DND-41 (cell line): Measurements from ENCODE around the gene STT3A.

Experiments used
- EZH2 ChIP-seq: IDR thresholded peaks from 3 replicates; pipeline ENCODE4 v1.6.1; 2012; ENCODE audit warnings: borderline replicate concordance, low read depth, mild to moderate bottlenecking, moderate library complexity, low read length, inconsistent platforms; ENCODE audit not compliant: severe bottlenecking
- TF ChIP-seq, protein P1 (sequence below): IDR thresholded peaks from 2 replicates; pipeline ENCODE4 v1.5.1; 2012; ENCODE audit warnings: borderline replicate concordance, low read length, moderate library complexity, mild to moderate bottlenecking; ENCODE audit not compliant: poor library complexity, severe bottlenecking; ENCODE audit errors: extremely low read depth

DNA sequence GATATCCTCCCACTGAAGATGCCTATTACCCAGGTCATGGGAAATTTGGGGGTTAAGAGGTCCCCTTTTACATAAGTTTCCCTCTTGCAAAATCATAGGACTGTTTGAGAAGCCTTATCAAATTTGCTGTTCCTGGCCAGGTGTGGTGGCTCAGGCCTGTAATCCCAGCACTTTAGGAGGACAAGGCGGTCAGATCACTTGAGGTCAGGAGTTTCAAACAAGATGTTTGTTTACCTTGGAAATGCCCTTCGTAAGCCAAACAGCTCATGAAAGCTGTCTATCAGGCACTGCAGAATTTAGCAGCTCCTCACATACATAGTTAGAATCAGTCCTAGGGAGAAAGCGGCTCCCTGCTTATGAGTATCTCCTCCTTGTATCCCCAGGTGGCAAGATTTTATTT lies 28.3 kb upstream of the STT3A start:
- TF ChIP-seq, protein P1, sequence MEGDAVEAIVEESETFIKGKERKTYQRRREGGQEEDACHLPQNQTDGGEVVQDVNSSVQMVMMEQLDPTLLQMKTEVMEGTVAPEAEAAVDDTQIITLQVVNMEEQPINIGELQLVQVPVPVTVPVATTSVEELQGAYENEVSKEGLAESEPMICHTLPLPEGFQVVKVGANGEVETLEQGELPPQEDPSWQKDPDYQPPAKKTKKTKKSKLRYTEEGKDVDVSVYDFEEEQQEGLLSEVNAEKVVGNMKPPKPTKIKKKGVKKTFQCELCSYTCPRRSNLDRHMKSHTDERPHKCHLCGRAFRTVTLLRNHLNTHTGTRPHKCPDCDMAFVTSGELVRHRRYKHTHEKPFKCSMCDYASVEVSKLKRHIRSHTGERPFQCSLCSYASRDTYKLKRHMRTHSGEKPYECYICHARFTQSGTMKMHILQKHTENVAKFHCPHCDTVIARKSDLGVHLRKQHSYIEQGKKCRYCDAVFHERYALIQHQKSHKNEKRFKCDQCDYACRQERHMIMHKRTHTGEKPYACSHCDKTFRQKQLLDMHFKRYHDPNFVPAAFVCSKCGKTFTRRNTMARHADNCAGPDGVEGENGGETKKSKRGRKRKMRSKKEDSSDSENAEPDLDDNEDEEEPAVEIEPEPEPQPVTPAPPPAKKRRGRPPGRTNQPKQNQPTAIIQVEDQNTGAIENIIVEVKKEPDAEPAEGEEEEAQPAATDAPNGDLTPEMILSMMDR, result no peak
- no peak for TF ChIP-seq EZH2
